ENCODE data around the gene SGSM2. TPM values are rescaled to one million over a fixed set of nuclear protein-coding genes. Genes with fewer than 3 reads are reported as not detected.
A peak's percentile ranks its signal among the peaks of the same experiment; 100 is the strongest.

Gene SGSM2
- total RNA-seq, 1 donor from 2014 or later = 28.1 TPM

- no peak for ATAC-seq
Measured at GRCh38 chr17:2369551-2370210, 32.4 kb downstream of the SGSM2 start.

- no peak for ATAC-seq
Measured at GRCh38 chr17:2370211-2370589, 32.9 kb downstream of the SGSM2 start.

- no peak for ATAC-seq
Measured at GRCh38 chr17:2371183-2372130, 34.2 kb downstream of the SGSM2 start.

- ATAC-seq = no peak
Measured at GRCh38 chr17:2372180-2372579, 34.9 kb downstream of the SGSM2 start.

- no peak for ATAC-seq
Measured at GRCh38 chr17:2372681-2373080, 35.4 kb downstream of the SGSM2 start.

- no peak for ATAC-seq
Measured at GRCh38 chr17:2373179-2373578, 35.9 kb downstream of the SGSM2 start.

GRCh38 chr17:2374549-2375285 lies 37.4 kb downstream of the SGSM2 start:
- ATAC-seq = peak; percentile 34

- no peak for ATAC-seq
Measured at GRCh38 chr17:2375406-2375805, 38.1 kb downstream of the SGSM2 start.

GRCh38 chr17:2376107-2376506 lies 38.8 kb downstream of the SGSM2 start:
- ATAC-seq = no peak

GRCh38 chr17:2377659-2378058 lies 40.4 kb downstream of the SGSM2 start:
- ATAC-seq = no peak

- no peak for ATAC-seq
Measured at GRCh38 chr17:2378905-2379304, 41.6 kb downstream of the SGSM2 start.

GRCh38 chr17:2379489-2380225 lies 42.4 kb downstream of the SGSM2 start:
- no peak for ATAC-seq

GRCh38 chr17:2380226-2380922 lies 43.1 kb downstream of the SGSM2 start:
- ATAC-seq = no peak

GRCh38 chr17:2380950-2381649 lies 43.8 kb downstream of the SGSM2 start:
- no peak for ATAC-seq

- ATAC-seq = no peak
Measured at GRCh38 chr17:2383628-2384167, 46.4 kb downstream of the SGSM2 start.

GRCh38 chr17:2384439-2385127 lies 47.3 kb downstream of the SGSM2 start:
- ATAC-seq = no peak

- no peak for ATAC-seq
Measured at GRCh38 chr17:2385240-2386210, 48.2 kb downstream of the SGSM2 start.

- ATAC-seq = peak; percentile 62
Measured at GRCh38 chr17:2386400-2387085, 49.2 kb downstream of the SGSM2 start.
